ENCODE measurements around the gene OR8A1.

GRCh38 chr11:124538019-124538418, 31.8 kb upstream of the OR8A1 start:
- TF ChIP-seq EZH2phosphoT487 (IDR thresholded peaks at IDR 0.05; ENCODE audit: borderline replicate concordance, low read depth, low read length) (no peak), CTCF (conservative IDR thresholded peaks at IDR 0.05; ENCODE audit: low read length) (no peak)
